Right renal cortex interstitium (tissue), 3 donors: ENCODE results near the gene WDR20. TPM values are rescaled to one million over a fixed set of nuclear protein-coding genes. Genes with fewer than 3 reads are reported as not detected.
A peak's percentile ranks its signal among the peaks of the same experiment; 100 is the strongest.

Experiments
- DNase-seq, 3 donors: peaks; one replicate each; pipeline ENCODE4 v3.0.0-alpha.2; 2013; ENCODE audit warnings: low read depth in 3 of 3, low spot score in 2 of 3
- polyA plus RNA-seq, 3 donors: library from polyadenylated mRNA; unstranded; fragments of 120-200 nt; gene quantifications; one replicate each; pipeline ENCODE4 v1.2.1, GENCODE V29; 2013; ENCODE audit not compliant: insufficient read length in 3 of 3

Gene WDR20
- polyA plus RNA-seq, 3 donors: 27.9 to 30.4 (median 29.6) TPM

DNA sequence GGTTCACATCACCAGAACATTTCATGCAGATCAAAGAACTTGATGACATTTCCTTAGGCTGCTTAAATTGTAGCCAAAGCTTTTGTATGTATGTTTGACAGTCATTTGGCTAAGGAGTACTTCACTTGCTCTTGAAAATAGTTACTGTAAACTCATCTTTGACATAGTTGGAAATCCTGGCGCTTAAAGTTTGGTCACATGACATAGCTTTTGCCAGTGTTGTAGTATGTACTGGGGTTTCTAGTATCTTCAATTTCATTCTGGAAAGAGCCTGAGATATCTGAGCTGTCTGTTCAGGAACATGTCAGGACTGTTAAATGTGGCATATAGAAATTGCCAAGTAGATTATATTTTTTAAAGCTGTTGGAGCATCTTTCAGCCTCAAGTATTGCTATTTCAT lies 55.7 kb downstream of the WDR20 start:
- no peak for DNase-seq

DNA sequence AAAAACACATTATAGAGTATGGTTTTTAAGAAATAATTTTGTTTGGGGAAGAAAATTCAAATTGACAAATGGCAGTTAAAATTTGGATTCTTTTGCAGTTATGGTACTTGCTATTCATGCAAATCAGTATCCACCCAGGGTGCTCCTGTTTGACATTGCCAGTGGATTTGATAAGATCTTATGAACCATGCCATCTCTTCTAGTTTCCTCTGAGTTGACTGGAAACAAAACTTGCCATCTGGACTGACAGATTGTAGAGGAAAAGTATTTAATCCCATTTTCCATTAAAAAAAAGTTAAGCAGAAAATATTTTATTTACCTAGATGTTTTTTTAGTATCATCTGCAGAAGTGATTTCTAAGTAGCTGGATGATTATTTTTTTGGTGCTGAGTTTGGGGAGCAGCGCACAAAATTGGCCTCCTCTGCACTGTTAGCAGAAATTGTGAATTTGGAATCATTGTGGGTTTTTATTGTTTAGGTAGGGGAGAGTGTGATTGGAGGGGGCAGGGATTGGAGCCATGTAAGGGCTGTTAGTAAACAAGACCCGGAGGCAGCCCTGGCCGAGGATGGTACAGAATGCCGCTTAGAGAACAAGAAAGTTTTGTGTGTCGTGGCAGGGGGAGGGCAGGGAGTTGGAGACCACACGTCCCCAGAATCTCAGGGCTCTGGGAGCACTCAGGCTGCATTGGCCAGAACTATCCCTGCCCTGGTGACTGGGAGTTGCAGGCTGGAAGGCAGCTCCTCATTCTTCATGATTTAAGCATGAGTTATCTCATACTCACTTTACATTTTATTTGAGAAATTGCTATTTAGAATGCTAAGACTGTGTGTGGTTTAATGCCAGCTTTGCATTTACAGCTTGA lies 56.6 kb downstream of the WDR20 start:
- DNase-seq: no peak

GRCh38 chr14:102196902-102197230 lies 57.2 kb downstream of the WDR20 start:
- no peak for DNase-seq

GRCh38 chr14:102197317-102197853 lies 57.7 kb downstream of the WDR20 start:
- DNase-seq: peak in 1 of 3 donors; percentile 17

- no peak for DNase-seq
Measured at GRCh38 chr14:102200690-102201352, 61.1 kb downstream of the WDR20 start.

- DNase-seq: no peak
Measured at GRCh38 chr14:102201353-102201738, 61.6 kb downstream of the WDR20 start.

- no peak for DNase-seq
Measured at GRCh38 chr14:102201776-102202175, 62.1 kb downstream of the WDR20 start.

- no peak for DNase-seq
Measured at GRCh38 chr14:102202944-102203343, 63.2 kb downstream of the WDR20 start.

GRCh38 chr14:102203382-102203781 lies 63.7 kb downstream of the WDR20 start:
- DNase-seq: no peak

- no peak for DNase-seq
Measured at GRCh38 chr14:102205560-102205959, 65.9 kb downstream of the WDR20 start.

GRCh38 chr14:102206918-102207317 lies 67.2 kb downstream of the WDR20 start:
- DNase-seq: no peak

GRCh38 chr14:102207831-102208365 lies 68.2 kb downstream of the WDR20 start:
- DNase-seq: no peak

- no peak for DNase-seq
Measured at GRCh38 chr14:102208741-102209140, 69.0 kb downstream of the WDR20 start.

DNA sequence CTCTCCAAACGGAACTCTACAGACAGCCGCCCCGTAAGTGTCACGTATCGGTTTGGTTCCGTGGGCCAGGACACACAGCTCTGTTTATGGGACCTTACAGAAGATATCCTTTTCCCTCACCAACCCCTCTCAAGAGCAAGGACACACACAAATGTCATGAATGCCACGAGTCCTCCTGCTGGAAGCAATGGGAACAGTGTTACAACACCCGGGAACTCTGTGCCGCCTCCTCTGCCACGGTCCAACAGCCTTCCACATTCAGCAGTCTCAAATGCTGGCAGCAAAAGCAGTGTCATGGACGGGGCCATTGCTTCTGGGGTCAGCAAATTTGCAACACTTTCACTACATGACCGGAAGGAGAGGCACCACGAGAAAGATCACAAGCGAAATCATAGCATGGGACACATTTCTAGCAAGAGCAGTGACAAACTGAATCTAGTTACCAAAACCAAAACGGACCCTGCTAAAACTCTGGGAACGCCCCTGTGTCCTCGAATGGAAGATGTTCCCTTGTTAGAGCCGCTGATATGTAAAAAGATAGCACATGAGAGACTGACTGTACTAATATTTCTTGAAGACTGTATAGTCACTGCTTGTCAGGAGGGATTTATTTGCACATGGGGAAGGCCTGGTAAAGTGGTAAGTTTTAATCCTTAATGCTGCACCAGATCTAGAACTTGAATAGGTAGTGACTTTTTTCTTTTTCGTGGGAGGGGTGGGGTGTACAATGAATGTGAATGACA lies 69.7 kb downstream of the WDR20 start:
- peak in 2 of 3 donors; percentile 31 to 61 for DNase-seq

DNA sequence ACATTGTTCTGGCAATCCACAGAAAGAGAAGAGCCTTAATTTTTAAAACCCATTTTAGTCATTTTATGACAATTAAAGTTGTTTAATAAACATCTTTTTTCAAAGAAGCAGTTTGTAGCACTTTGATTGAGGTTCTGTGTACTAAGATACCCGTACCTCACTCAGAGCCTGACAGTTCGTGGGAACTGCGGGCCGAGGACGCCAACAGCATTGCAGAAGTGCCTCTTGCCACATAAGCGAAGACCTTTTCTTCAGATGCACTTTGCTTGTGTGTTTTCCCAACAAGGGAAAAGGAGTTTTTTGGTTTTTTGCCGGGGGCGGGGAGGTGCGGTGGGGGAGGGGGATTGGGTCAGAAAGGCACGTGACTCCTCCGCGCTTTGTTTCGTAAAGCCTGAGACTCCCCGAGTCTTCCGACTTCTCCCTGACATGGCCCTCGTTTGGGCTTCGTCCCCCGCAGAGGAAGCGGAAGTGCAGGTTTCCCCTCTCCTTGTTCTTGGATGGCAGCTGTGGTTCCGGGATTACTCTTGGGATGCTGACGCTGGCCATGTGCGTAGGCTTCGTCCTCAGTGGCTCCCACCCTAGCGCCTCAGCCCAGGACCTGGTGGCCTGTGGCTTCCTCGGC lies 70.8 kb downstream of the WDR20 start:
- DNase-seq: no peak

- DNase-seq: no peak
Measured at GRCh38 chr14:102211240-102211639, 71.5 kb downstream of the WDR20 start.

GRCh38 chr14:102212356-102212755 lies 72.7 kb downstream of the WDR20 start:
- DNase-seq: no peak

GRCh38 chr14:102212845-102213244 lies 73.1 kb downstream of the WDR20 start:
- DNase-seq: no peak

- DNase-seq: no peak
Measured at GRCh38 chr14:102213470-102213869, 73.8 kb downstream of the WDR20 start.

DNA sequence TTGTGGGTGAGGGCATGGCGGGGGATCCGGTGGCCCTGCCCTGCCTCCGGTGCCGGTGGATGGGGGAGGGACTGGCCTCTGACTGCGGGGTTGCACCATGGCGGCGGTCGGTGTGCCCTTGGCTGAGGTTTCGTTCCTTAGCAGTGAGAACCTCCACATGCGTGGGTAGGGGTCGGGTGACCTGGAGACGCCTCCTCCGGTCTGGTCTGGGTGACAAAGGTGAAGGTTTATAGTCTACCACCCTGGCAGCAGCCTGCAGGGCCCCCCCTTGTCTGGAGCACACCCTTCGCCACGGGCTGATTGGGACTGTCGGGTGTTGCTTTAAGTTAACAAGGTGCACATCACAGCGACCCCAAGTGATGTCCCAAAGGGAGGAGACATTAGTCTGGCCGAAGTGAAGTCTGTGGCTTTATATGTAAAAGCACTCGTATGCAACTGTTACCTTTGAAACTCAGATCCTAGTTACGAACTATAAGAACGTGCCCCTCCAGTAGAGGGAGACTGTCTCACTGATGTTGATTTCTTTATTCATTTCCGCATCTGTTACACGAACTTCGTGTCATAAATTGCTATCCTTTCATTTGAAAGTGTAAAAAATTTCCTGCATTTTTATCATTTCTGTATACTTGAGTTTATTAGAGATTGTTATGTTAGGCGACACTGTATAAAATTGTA lies 74.4 kb downstream of the WDR20 start:
- DNase-seq: no peak
